GM18951 (cell line): ENCODE data around the gene RAB44.
A peak's percentile ranks its signal among the peaks of the same experiment; 100 is the strongest.

Experiments
- POLR2A ChIP-seq: IDR thresholded peaks from 4 replicates; pipeline ENCODE4 v1.6.1; 2011; ENCODE audit warnings: mild to moderate bottlenecking; ENCODE audit not compliant: insufficient read length, insufficient read depth; ENCODE audit errors: extremely low read depth
- in situ Hi-C: fragments of 300-500 bp; cut with MboI; formaldehyde crosslinking; loops from one replicate; pipeline ENCODE4 v1.12.0; 2022; ENCODE audit warnings: low sequenced_read_pairs, mixed read lengths, inconsistent platforms; ENCODE audit not compliant: unreplicated experiment

The RAB44 gene

DNA sequence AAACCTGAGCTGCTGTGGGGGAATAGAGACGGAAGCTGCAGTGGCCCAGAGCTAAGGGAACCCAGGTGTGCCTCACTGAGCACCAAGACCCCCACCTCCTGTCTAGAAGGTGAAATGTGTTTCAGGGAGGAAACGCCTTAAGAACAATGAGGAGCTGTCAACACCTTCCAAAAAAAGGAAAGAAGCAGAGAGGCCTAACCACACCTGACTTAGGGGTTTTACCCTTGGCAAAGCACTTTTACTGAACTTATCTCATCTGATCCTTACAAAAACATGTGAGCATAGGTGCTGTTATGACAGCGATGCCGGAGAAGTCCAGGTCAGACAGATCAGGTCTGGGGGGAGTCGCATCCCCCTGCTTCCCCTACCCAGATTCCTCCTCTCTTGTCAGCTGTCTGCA lies 35.2 kb upstream of the RAB44 start:
- in situ Hi-C loops: no loop called here
- TF ChIP-seq POLR2A: no peak

DNA sequence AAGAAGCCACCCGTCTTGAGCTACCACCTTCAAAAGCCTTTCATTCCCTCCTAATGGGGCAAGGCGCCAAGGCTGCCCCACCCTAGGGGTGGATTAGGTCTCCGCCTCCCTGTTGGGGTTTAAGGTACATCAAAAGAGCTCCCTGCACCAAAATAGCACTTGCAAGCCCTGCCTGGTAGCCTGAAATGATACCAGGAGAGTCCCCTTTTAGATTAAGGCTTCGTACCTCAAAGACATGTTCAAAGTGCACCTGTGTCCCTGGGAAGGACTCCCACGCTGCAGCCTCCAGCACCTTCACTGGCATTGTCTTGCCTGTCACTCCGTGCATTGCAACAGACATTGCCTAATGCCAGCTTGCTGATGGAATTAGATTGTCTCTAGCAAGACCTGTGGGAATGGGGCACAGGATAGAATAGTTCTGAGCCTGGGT lies 34.8 kb upstream of the RAB44 start:
- in situ Hi-C loops: no loop called here
- no peak for TF ChIP-seq POLR2A

DNA sequence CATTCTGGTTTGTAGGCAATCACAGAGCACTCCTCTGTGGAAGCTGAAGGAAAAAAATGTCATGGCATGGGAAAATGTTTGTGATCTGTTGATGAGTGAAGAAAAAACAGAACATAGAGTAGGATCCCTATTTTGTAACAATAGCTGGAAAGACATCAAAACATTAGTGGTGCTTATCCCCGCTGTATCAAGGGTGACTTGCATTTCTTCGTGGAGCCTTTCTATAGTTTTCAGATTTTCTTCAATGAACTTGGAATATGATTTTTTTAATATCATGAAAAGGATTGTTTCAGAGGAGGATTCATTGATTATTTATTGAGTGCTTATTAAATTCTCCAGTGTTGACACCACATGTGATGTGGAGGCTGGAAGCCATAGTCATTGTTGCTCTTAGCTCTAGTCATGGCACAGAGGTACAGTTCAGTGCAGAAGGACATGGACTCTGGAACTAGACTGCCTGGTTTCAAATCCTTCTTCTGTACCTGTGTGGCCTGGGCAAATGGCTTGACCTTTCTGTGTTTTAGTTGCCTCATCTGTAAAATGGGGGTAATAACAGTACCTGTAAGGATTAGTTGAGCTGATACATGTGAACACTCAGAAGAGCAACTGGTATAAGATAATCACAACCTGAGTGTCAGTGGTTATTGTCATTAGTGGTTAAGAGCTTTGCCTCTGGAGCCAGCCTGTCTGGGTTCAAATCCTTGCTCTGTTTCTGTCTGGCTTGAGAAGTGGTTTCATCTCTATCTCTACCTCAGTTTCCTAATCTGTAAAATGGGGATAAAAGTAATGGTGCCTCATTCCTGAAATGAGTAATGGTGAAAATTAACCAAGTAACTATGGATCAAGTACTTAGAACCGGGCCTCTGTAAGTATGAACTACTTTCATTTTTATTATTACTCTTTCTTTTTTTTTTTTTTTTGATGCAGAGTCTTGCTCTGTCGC lies 33.9 kb upstream of the RAB44 start:
- TF ChIP-seq POLR2A: no peak
- in situ Hi-C loops: no loop called here

DNA sequence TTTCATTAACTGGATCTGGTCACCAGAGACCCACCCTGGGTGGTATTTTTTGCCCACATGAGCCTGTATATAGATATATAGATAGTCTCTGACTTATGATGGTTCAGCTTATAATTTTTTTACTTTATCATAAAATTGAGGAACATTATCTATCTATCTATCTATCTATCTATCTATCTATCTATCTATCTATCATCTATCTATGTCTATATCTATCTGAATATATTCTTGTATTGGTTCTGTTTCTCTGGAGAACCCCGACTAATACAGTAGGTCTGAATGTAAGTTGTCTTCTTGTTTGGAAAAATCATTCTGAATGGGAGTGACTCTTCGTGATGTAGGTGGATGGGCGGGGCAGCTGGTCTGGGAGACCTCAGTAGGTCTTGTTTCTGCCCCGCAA lies 32.4 kb upstream of the RAB44 start:
- no peak for TF ChIP-seq POLR2A
- in situ Hi-C loops: no loop called here

DNA sequence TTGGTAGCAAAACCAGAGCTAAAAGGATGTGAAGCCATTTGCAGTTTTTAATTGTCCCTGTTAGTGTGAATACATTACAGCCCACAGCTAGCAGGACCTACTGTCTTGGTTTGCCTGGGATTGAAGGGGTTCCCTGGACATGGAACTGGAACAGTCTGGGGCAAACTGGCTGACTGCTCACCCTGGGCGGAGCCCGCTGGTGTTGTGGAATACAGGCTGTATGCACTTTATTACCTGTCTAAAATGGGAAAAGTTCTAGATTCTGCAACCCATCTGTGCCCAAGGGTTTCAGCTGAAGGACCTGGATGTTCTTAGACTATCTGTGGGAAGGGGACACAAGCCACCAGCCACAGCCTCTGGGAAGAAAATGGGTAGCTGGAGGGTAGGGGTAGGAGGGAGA lies 31.3 kb upstream of the RAB44 start:
- in situ Hi-C loops: no loop called here
- TF ChIP-seq POLR2A: no peak

DNA sequence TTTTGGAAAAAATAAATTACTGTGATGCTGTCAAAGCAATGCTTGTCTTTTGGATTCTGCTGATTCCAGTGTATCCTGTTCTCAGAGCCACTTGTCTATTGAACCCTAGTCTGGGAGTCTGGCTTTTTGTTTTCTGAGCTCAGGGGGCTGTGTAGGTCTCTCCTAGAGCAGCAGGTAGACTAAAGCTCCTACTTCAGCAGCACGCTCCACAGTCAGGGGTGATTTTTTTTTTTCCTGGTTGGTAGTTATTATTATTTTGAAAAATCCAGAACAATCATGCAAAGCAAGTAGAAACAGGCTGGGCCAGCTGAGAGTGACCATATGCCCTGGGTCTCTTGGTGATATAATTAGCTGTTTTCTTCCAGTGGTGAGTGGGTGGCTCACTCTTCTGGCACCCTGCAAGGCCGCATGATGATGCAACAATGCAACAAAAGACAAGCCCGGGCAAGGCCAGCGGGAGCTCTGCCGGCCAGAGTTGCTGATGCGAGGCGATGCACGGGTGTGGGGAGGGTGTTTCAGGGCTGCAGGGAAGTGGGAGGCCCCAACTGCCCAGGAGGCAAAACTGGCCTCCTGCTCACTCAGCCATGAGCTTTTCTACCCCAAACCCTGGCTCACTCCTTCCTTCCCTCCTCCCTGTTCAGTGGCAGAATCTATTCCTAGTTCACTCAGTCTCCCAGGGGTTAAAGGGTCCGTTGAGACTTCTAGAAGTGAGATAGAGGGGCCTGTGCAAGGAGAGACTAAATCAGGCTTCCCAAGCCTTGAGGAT lies 30.6 kb upstream of the RAB44 start:
- in situ Hi-C loops: no loop called here
- peak; percentile 41 for TF ChIP-seq POLR2A

DNA sequence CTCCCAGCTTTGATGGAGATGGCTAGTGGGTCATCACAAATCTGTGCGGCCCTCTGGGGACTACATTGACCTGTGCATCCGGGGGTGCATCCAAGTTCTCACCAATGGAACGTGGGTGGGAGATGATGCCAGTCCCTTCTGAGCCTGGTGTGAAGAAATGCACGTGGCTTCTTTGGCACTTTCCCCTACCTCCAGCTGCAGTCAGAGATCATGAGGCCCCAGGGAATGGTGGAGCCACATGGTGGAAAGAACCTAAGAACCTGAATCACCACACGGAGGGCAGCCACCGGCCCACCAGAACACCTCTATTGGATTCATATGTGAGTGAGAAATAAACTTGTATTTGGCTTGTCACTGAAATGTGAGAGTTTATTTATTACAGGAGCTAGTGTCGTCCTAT lies 29.0 kb upstream of the RAB44 start:
- TF ChIP-seq POLR2A: no peak
- in situ Hi-C loops: no loop called here

DNA sequence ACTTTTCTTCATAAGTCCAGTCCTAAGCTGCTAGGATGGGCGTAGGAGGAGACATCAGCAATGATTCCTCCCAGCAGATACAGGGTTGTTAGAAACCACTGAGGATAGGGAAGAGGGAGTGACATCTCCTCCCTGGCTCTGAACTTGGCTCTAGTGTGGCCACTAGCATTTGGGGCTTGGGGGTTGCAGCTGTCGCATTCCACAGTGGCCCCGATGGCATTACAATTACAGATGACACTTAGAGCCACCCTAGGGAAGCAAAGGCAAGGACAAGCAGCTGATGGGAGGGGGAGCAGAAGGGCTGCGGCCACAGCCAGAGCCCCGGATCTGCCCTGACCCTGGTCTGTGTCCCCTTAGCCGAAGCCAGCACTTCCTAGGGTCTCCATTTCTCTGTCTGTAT lies 28.6 kb upstream of the RAB44 start:
- TF ChIP-seq POLR2A: no peak
- in situ Hi-C loops: no loop called here

DNA sequence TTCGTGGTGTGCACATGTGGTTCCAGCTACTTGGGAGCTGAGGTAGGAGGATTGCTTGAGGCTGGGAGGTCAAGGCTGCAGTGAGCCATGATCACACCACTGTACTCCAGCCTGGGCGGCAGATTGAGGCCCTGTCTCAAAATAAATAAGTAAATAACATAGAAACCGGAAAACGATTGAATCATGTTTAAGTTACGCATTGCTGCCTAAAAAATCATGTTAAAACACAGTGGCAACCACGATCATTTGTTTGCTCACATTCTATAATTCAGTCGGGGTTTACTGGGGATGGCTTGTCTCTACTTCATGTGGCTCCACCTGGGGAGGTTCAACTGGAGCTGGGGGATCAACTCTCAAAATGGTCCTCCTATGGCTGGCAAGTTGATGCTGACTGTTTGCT lies 27.4 kb upstream of the RAB44 start:
- in situ Hi-C loops: no loop called here

DNA sequence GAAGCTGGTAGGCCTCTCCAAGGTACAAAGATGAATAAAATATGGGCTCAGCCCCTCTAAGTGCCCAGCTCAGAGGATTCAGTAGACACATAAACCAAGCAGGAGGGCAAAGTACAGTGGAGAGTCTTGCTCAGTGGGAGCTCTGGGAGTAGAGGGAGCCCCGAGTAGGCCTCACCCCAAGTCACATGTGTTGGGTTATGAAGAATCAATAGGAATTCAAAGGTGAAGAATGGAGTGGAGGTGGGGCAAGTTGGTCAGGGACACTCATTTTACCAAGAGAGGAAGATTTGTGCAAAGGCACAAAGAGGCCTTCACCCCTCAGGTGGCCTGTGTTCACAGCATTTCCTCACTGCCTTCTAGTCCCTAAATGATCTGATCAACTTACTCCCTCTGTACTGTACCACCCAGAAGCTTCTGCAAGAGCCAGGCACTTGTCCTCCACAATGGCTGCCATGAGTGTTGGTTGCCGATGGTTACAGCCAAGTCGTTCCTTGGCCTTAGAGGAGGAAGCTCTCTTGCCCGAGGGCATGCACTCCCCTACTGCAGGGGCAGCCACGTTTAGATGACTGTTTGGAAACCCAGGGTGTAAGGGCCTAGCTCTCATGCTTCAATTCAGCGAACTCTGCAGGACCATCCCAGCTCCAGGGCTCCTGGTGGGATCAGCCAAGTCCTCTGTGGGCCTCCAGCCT lies 25.8 kb upstream of the RAB44 start:
- in situ Hi-C loops: no loop called here
- no peak for TF ChIP-seq POLR2A

More for the DNA sequence above, 27.4 kb upstream of the RAB44 start:
- TF ChIP-seq POLR2A: no peak

DNA sequence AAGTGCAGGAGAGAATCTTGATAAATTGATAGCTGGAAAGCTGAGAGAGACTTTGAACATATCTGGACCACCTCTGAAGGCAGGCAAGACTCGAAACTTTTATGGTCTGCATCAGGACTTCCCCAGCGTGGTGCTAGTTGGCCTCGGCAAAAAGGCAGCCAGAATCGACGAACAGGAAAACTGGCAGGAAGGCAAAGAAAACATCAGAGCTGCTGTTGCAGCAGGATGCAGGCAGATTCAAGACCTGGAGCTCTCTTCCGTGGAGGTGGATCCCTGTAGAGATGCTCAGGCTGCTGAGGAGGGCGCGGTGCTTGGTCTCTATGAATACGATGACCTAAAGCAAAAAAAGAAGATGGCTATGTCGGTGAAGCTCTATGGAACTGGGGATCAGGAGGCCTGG lies 23.7 kb upstream of the RAB44 start:
- no peak for TF ChIP-seq POLR2A
- in situ Hi-C loops: no loop called here

DNA sequence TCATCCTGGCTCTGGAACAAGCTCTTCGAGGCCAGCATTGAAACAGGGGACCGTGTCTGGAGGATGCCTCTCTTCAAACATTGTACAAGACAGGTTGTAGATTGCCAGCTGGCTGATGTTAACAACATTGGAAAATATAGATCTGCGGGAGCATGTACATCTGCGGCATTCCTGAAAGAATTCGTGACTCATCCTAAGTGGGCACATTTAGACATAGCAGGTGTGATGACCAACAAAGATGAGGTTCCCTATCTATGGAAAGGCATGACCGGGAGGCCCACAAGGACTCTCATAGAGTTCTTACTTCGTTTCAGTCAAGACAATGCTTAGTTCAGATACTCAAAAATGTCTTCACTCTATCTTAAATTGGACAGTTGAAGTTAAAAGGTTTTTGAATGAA lies 22.7 kb upstream of the RAB44 start:
- no peak for TF ChIP-seq POLR2A
- in situ Hi-C loops: no loop called here
